Muscle layer of colon (tissue), 2 donors: ENCODE measurements around the gene SAMD7.

Experiments
- H3K27ac ChIP-seq: one replicate; pipeline ENCODE4 v1.7.0; 2013; ENCODE audit warnings: low read depth, mild to moderate bottlenecking, low read length, moderate library complexity
- H3K27me3 ChIP-seq, 2 donors: one replicate each; pipeline ENCODE4 v1.7.0; 2013; ENCODE audit warnings: low read length in 2 of 2, mild to moderate bottlenecking in 2 of 2; ENCODE audit not compliant: insufficient read depth in 2 of 2, control insufficient read depth in 1 of 2
- H3K36me3 ChIP-seq: one replicate; pipeline ENCODE4 v1.7.0; 2013; ENCODE audit warnings: mild to moderate bottlenecking, low read length; ENCODE audit not compliant: insufficient read depth
- H3K4me1 ChIP-seq: one replicate; pipeline ENCODE4 v1.7.0; 2013; ENCODE audit warnings: mild to moderate bottlenecking, low read length; ENCODE audit not compliant: insufficient read depth
- H3K4me3 ChIP-seq, 2 donors: one replicate each; pipeline ENCODE4 v1.7.0; 2013; ENCODE audit warnings: low read length in 2 of 2, low read depth in 1 of 2, mild to moderate bottlenecking in 1 of 2, moderate library complexity in 1 of 2
- H3K9ac ChIP-seq: one replicate; pipeline ENCODE4 v1.7.0; 2013; ENCODE audit warnings: low read length
- H3K9me3 ChIP-seq: one replicate; pipeline ENCODE4 v1.7.0; 2013; ENCODE audit warnings: mild to moderate bottlenecking, low read length
- donor health status: abdominal sarcoma.
- donor health status: Adenocarcinoma of cecum.

The SAMD7 gene

GRCh38 chr3:169968224-169968885, 57.0 kb downstream of the SAMD7 start:
- Histone ChIP-seq H3K27ac (no peak overlapping the region), H3K4me3 (peak overlapping the region in 1 of 2 donors; percentile 87), H3K27me3 (no peaks in the 10 kb centered on the region), H3K36me3 (no peaks in the 10 kb centered on the region), H3K4me1 (peaks cover 35% of the 10 kb centered on the region), H3K9me3 (no peaks in the 10 kb centered on the region), H3K9ac (peak overlapping the region; percentile 92)

GRCh38 chr3:169969174-169970095, 58.1 kb downstream of the SAMD7 start:
- Histone ChIP-seq H3K4me3 (no peak overlapping the region), H3K27me3 (no peaks in the 10 kb centered on the region), H3K27ac (no peak overlapping the region), H3K36me3 (no peaks in the 10 kb centered on the region), H3K9me3 (no peaks in the 10 kb centered on the region), H3K9ac (no peak overlapping the region), H3K4me1 (peaks cover 35% of the 10 kb centered on the region)

DNA sequence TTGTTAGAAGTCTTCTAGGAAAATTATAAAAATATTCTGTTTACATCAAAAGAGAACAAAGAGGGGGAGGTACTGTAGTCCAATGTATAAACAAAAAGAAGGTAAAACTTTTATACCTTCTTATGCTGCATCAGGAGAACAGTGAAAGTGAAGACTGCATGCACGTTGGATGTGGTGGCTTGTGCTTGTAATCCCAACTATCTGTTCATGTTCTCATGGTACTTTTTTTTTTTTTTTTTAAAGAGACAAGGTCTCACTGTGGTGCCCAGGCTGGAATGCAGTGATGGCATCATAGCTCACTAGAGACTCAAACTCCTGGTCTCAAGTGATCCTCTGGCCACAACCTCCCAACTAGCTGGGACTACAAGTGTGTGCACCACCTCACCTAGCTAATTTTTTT, 59.5 kb downstream of the SAMD7 start:
- H3K9me3 ChIP-seq, result no peaks in the 10 kb centered on the region
- peaks cover 35% of the 10 kb centered on the region for H3K4me1 ChIP-seq
- no peak overlapping the region for H3K4me3 ChIP-seq
- H3K27ac ChIP-seq, result no peak overlapping the region
- no peaks in the 10 kb centered on the region for H3K27me3 ChIP-seq
- no peak overlapping the region for H3K9ac ChIP-seq
- no peaks in the 10 kb centered on the region for H3K36me3 ChIP-seq

DNA sequence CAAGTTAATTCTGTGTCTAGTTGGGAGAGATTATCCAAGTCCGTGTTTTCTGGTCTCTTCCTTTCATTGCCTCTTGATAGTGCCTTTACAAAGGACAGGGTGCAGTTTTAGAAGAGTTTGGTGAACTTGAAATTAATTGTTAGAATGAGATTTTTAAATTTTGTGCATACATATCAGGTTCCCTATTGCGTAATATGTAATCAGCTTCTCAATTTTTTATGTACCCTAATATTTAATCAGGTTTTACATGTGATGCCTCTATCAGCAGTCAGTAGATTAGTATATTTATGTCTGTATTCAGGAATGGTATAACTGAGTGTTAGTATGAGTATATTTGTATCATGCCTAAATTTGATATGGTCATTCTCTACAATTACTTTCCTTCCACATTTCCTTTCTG, 60.1 kb downstream of the SAMD7 start:
- Histone ChIP-seq H3K27me3 (no peaks in the 10 kb centered on the region), H3K4me3 (no peak overlapping the region), H3K9ac (no peak overlapping the region), H3K27ac (no peak overlapping the region), H3K9me3 (no peaks in the 10 kb centered on the region), H3K36me3 (peaks cover 4% of the 10 kb centered on the region), H3K4me1 (peaks cover 35% of the 10 kb centered on the region)

DNA sequence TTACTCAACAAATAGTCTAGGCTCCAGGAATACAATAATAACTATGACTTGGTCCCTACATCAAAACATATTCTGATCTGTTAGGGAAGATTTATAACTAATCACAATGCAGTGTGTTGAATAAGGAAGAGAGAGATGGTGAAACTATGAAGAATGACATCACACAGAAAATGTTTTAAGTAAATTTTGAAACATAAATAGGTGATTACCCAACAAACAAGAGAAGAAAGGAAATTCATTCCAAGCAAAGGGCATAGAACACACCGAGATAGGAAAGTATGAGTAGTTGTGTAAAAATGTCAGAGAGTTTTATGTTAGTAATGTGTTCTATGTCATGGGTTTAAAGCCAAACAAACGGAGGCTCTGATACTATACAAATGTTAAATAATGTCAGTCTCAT, 68.7 kb downstream of the SAMD7 start:
- H3K27ac ChIP-seq, result no peak overlapping the region
- no peaks in the 10 kb centered on the region for H3K27me3 ChIP-seq
- no peaks in the 10 kb centered on the region for H3K9me3 ChIP-seq
- peaks cover 45% of the 10 kb centered on the region for H3K36me3 ChIP-seq
- H3K4me1 ChIP-seq, result no peaks in the 10 kb centered on the region
- H3K4me3 ChIP-seq, result no peak overlapping the region
- no peak overlapping the region for H3K9ac ChIP-seq

DNA sequence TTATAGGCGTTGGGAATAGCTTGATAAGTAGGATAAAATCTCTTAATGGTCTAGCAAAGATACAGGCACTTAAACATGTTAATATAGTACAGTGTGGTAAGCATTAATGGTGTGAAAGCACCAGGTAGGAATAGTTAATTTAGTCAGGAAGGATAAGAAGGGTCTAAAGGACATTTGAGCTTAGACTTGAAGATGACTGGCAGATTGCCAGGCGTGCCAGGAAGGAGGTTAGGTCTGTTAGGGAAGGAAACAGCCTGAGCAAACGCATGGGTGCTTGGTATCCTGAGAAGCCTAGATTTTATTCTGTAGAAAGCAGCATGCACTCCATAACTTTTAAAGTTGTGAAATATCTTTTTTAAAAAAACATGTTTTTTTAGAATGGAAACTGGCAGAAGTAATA, 72.9 kb downstream of the SAMD7 start:
- no peak overlapping the region for H3K9ac ChIP-seq
- peaks cover 54% of the 10 kb centered on the region for H3K36me3 ChIP-seq
- no peaks in the 10 kb centered on the region for H3K27me3 ChIP-seq
- no peaks in the 10 kb centered on the region for H3K4me1 ChIP-seq
- H3K4me3 ChIP-seq, result no peak overlapping the region
- no peaks in the 10 kb centered on the region for H3K9me3 ChIP-seq
- H3K27ac ChIP-seq, result no peak overlapping the region
